ENCODE measurements around the gene MAB21L4.
"Not testable (repeated sequence)": the region's sequence is repeated elsewhere in the genome, so short reads cannot be mapped to it uniquely, and the experiment has no call there.

MAB21L4 gene

GRCh38 chr2:240855670-240856069 lies 40.3 kb downstream of the MAB21L4 start:
- no peak for DNase-seq

- no peak for DNase-seq
Measured at GRCh38 chr2:240852671-240853314, 43.2 kb downstream of the MAB21L4 start.

- DNase-seq = peak; percentile 86
Measured at GRCh38 chr2:240851078-240851991, 44.6 kb downstream of the MAB21L4 start.

- no peak for DNase-seq
Measured at GRCh38 chr2:240850756-240851077, 45.2 kb downstream of the MAB21L4 start.

GRCh38 chr2:240850026-240850425 lies 45.9 kb downstream of the MAB21L4 start:
- DNase-seq = no peak

- no peak for DNase-seq
Measured at GRCh38 chr2:240848900-240849680, 46.9 kb downstream of the MAB21L4 start.

GRCh38 chr2:240847817-240848216 lies 48.1 kb downstream of the MAB21L4 start:
- no peak for DNase-seq

GRCh38 chr2:240846873-240847595 lies 48.9 kb downstream of the MAB21L4 start:
- no peak for DNase-seq

GRCh38 chr2:240846309-240846708 lies 49.6 kb downstream of the MAB21L4 start:
- not testable (repeated sequence) for DNase-seq

GRCh38 chr2:240840435-240841060 lies 55.4 kb downstream of the MAB21L4 start:
- peak; percentile 41 for DNase-seq

- DNase-seq = no peak
Measured at GRCh38 chr2:240839152-240840143, 56.5 kb downstream of the MAB21L4 start.

- no peak for DNase-seq
Measured at GRCh38 chr2:240837621-240838020, 58.3 kb downstream of the MAB21L4 start.

- no peak for DNase-seq
Measured at GRCh38 chr2:240836781-240837467, 59.0 kb downstream of the MAB21L4 start.

All from suppressor macrophage treated with lipopolysaccharide for 4 hours (primary cell).